H1 (cell line): Measurements from ENCODE around the gene CCNL2. TPM values are rescaled to one million over a fixed set of nuclear protein-coding genes. Genes with fewer than 3 reads are reported as not detected.

Experiments used
- CTCF ChIA-PET: fragments of 300-600 bp; sonication (Branson Sonifier 250); formaldehyde crosslinking; loops from one replicate; lab custom pipeline; 2021; ENCODE audit not compliant: partially characterized antibody; lab: Charles Lee
- POLR2A ChIA-PET: fragments of 300-600 bp; sonication (Branson Sonifier 250); formaldehyde crosslinking; loops from one replicate; lab custom pipeline; 2021; ENCODE audit warnings: inconsistent platforms; ENCODE audit not compliant: partially characterized antibody; lab: Charles Lee
- DNase-seq, 2 experiments: peaks; one replicate each; pipeline versions ENCODE4 v3.0.0 to v3.0.0-alpha.2; 2010 to 2022; ENCODE audit warnings: low spot score in 2 of 2, low read depth in 1 of 2, mixed read lengths in 1 of 2
- FAIRE-seq: peaks from 2 replicates; lab custom pipeline; 2011; peaks lifted over from hg19 to GRCh38; lab: Jason Lieb, UNC
- H2AFZ ChIP-seq: 2 replicates; pipeline ENCODE4 v1.8.1; 2012; ENCODE audit warnings: low read length, inconsistent platforms
- H2AK5ac ChIP-seq: 2 replicates; pipeline ENCODE4 v1.6.1; 2013; ENCODE audit warnings: low read depth, low read length
- H2BK120ac ChIP-seq: replicated peaks from 2 replicates; pipeline ENCODE3; 2013; ENCODE audit warnings: low read depth, low read length, inconsistent platforms
- H2BK12ac ChIP-seq: 2 replicates; pipeline ENCODE4 v1.6.1; 2013; ENCODE audit warnings: low read depth, low read length
- H2BK15ac ChIP-seq: 2 replicates; pipeline ENCODE4 v1.6.1; 2013; ENCODE audit warnings: low read length
- H2BK20ac ChIP-seq: 2 replicates; pipeline ENCODE4 v1.6.1; 2013; ENCODE audit warnings: low read length
- H2BK5ac ChIP-seq: 2 replicates; pipeline ENCODE4 v1.6.1; 2013; ENCODE audit warnings: low read depth, low read length
- H3K14ac ChIP-seq: 2 replicates; pipeline ENCODE4 v1.6.1; 2013; ENCODE audit warnings: inconsistent platforms; ENCODE audit not compliant: insufficient read length
- H3K18ac ChIP-seq: 2 replicates; pipeline ENCODE4 v1.6.1; 2013; ENCODE audit warnings: low read length; ENCODE audit errors: extremely low read depth
- H3K23ac ChIP-seq: 2 replicates; pipeline ENCODE4 v1.6.1; 2013; ENCODE audit warnings: inconsistent platforms; ENCODE audit not compliant: insufficient read length
- H3K23me2 ChIP-seq: 2 replicates; pipeline ENCODE4 v1.6.1; 2013; ENCODE audit warnings: low read depth, low read length
- H3K27ac ChIP-seq: 2 replicates; pipeline ENCODE4 v1.6.1; 2011; ENCODE audit warnings: low read depth, low read length, inconsistent platforms
- H3K27me3 ChIP-seq, 4 experiments: replicated peaks in 1 of 4; 1 replicate in 1 of 4; 2 replicates in 3 of 4; pipeline versions ENCODE4 v1.6.1 to v1.8.1; 2011 to 2013; ENCODE audit warnings: low read length in 3 of 4, mild to moderate bottlenecking in 3 of 4, inconsistent platforms in 2 of 4, mixed read lengths in 2 of 4, moderate library complexity in 1 of 4; ENCODE audit not compliant: control insufficient read depth in 3 of 4, insufficient read depth in 3 of 4; ENCODE audit errors: extremely low read depth in 1 of 4
- H3K36me3 ChIP-seq, 4 experiments: 2 replicates each; pipeline versions ENCODE4 v1.6.1 to v1.8.1; 2011 to 2013; ENCODE audit warnings: mild to moderate bottlenecking in 4 of 4, low read length in 3 of 4, moderate library complexity in 2 of 4, control low read depth in 1 of 4, inconsistent platforms in 1 of 4; ENCODE audit not compliant: insufficient read depth in 4 of 4, control insufficient read depth in 2 of 4
- H3K4ac ChIP-seq: replicated peaks from 2 replicates; pipeline ENCODE3; 2013; ENCODE audit warnings: low read length, low read depth, mixed read lengths, inconsistent platforms; ENCODE audit not compliant: insufficient read length
- H3K4me1 ChIP-seq, 4 experiments: replicated peaks in 1 of 4; 1 replicate in 1 of 4; 2 replicates in 3 of 4; pipeline versions ENCODE4 v1.6.1 to v1.8.1; 2011 to 2013; ENCODE audit warnings: low read length in 3 of 4, inconsistent platforms in 2 of 4, mixed read lengths in 1 of 4; ENCODE audit not compliant: insufficient read depth in 4 of 4, control insufficient read depth in 3 of 4
- H3K4me2 ChIP-seq, 2 experiments: 2 replicates each; pipeline versions ENCODE4 v1.6.1 to v1.8.1; 2011 to 2013; ENCODE audit warnings: low read depth in 2 of 2, low read length in 2 of 2, control low read depth in 1 of 2, inconsistent platforms in 1 of 2, mild to moderate bottlenecking in 1 of 2; ENCODE audit not compliant: insufficient read depth in 1 of 2
- H3K4me3 ChIP-seq, 4 experiments: fragments of 200-600, 300-600 bp in 1 of 4; sonication (generic), shearing (Covaris generic), sonication (Bioruptor Twin) in 1 of 4; 2 replicates each; pipeline versions ENCODE4 v1.5.1 to v1.8.1; 2011 to 2016; ENCODE audit warnings: low read length in 4 of 4, low read depth in 3 of 4, control low read depth in 2 of 4, inconsistent platforms in 2 of 4, mild to moderate bottlenecking in 2 of 4, mixed read lengths in 1 of 4, moderate library complexity in 1 of 4; ENCODE audit not compliant: insufficient read depth in 2 of 4; ENCODE audit errors: extremely low read depth in 1 of 4
- H3K56ac ChIP-seq: replicated peaks from 2 replicates; pipeline ENCODE3; 2013; ENCODE audit warnings: low read depth, mild to moderate bottlenecking, mixed read lengths, low read length, inconsistent platforms; ENCODE audit not compliant: insufficient read length
- H3K79me1 ChIP-seq: 2 replicates; pipeline ENCODE4 v1.6.1; 2013; ENCODE audit warnings: low read depth, low read length, control low read depth
- H3K79me2 ChIP-seq, 2 experiments: 2 replicates each; pipeline versions ENCODE4 v1.6.1 to v1.8.1; 2012 to 2013; ENCODE audit warnings: low read length in 2 of 2, mild to moderate bottlenecking in 2 of 2, inconsistent platforms in 1 of 2; ENCODE audit not compliant: insufficient read depth in 2 of 2, control insufficient read depth in 1 of 2
- H3K9ac ChIP-seq, 4 experiments: replicated peaks in 1 of 4; 1 replicate in 1 of 4; 2 replicates in 3 of 4; pipeline versions ENCODE4 v1.6.1 to v1.8.1; 2011 to 2013; ENCODE audit warnings: low read depth in 3 of 4, low read length in 3 of 4, control low read depth in 2 of 4, mild to moderate bottlenecking in 2 of 4, moderate library complexity in 2 of 4, inconsistent platforms in 1 of 4; ENCODE audit errors: extremely low read depth in 1 of 4
- H3K9me3 ChIP-seq, 2 experiments: 2 replicates each; pipeline versions ENCODE4 v1.6.1 to v1.8.1; 2012 to 2013; ENCODE audit warnings: mild to moderate bottlenecking in 2 of 2, moderate library complexity in 2 of 2, control low read depth in 1 of 2, inconsistent platforms in 1 of 2, low read depth in 1 of 2, low read length in 1 of 2, mixed read lengths in 1 of 2; ENCODE audit not compliant: insufficient read depth in 2 of 2
- H4K20me1 ChIP-seq, 2 experiments: replicated peaks in 1 of 2; 2 replicates each; pipeline versions ENCODE3 to v1.8.1; 2011 to 2013; ENCODE audit warnings: inconsistent platforms in 2 of 2, low read length in 2 of 2, mild to moderate bottlenecking in 1 of 2; ENCODE audit not compliant: insufficient read depth in 2 of 2, control insufficient read depth in 1 of 2
- H4K5ac ChIP-seq: 2 replicates; pipeline ENCODE4 v1.6.1; 2013; ENCODE audit warnings: low read length, low read depth, mixed read lengths, inconsistent platforms; ENCODE audit not compliant: insufficient read length
- H4K8ac ChIP-seq: 2 replicates; pipeline ENCODE4 v1.8.0; 2013; ENCODE audit warnings: mild to moderate bottlenecking, moderate library complexity, low read length, inconsistent platforms; ENCODE audit not compliant: insufficient read depth; ENCODE audit errors: extremely low read depth
- H4K91ac ChIP-seq: replicated peaks from 2 replicates; pipeline ENCODE3; 2013; ENCODE audit warnings: low read length, mixed read lengths, inconsistent platforms; ENCODE audit not compliant: insufficient read length
- GTF2F1 ChIP-seq: IDR thresholded peaks from 2 replicates; pipeline ENCODE4 v1.6.1; 2012; ENCODE audit warnings: low read depth, low read length, improper control_type of control experiment, borderline replicate concordance
- MAX ChIP-seq: IDR thresholded peaks from 2 replicates; pipeline ENCODE4 v1.6.1; 2012; ENCODE audit warnings: inconsistent platforms
- RNF2 ChIP-seq: fragments of 200-900, 300-1000 bp; sonication (generic); IDR thresholded peaks from 2 replicates; pipeline ENCODE4 v1.7.1; 2016; ENCODE audit warnings: borderline replicate concordance, low read depth, mild to moderate bottlenecking, antibody characterized with exemption, low read length; ENCODE audit not compliant: poor library complexity, severe bottlenecking; ENCODE audit errors: missing control alignments
- RXRA ChIP-seq: IDR thresholded peaks from 2 replicates; pipeline ENCODE4 v1.6.1; 2011; ENCODE audit warnings: low read depth, mild to moderate bottlenecking, low read length, moderate library complexity; ENCODE audit not compliant: insufficient read depth
- SIRT6 ChIP-seq: IDR thresholded peaks from one replicate; pipeline ENCODE4 v1.7.1; 2012; ENCODE audit warnings: low read length, inconsistent platforms
- SIX5 ChIP-seq: IDR thresholded peaks from 2 replicates; pipeline ENCODE4 v1.6.1; 2011; ENCODE audit warnings: mild to moderate bottlenecking, low read depth, low read length
- SRF ChIP-seq: IDR thresholded peaks from 2 replicates; pipeline ENCODE4 v1.6.1; 2011; ENCODE audit warnings: mild to moderate bottlenecking, low read depth, low read length, moderate library complexity
- SUZ12 ChIP-seq: fragments of 200-600 bp; sonication (generic); IDR thresholded peaks from 2 replicates; pipeline ENCODE4 v1.6.1; 2012; ENCODE audit warnings: mild to moderate bottlenecking, inconsistent platforms, low read length, moderate library complexity, mixed read lengths
- TAF1 ChIP-seq: IDR thresholded peaks from 2 replicates; pipeline ENCODE4 v1.6.1; 2011; ENCODE audit warnings: mild to moderate bottlenecking, low read depth, low read length
- ZNF274 ChIP-seq: IDR thresholded peaks from 2 replicates; pipeline ENCODE4 v1.7.0; 2012; ENCODE audit warnings: low read length, borderline replicate concordance; ENCODE audit errors: extremely low read depth
- WGBS, 2 experiments: shearing (Covaris generic) in 1 of 2; methylation state at CpG; one replicate each; pipeline versions ENCODE4 v1.1.6 to v1.1.7; 2013 to 2015; ENCODE audit warnings: low lambda C conversion rate in 2 of 2, mixed read lengths in 2 of 2, inconsistent platforms in 1 of 2, low coverage in 1 of 2, missing lambda C conversion rate in 1 of 2; ENCODE audit not compliant: insufficient replicate concordance in 2 of 2, insufficient coverage in 1 of 2, insufficient read length in 1 of 2; ENCODE audit errors: extremely low coverage in 1 of 2, missing lambda C conversion rate in 1 of 2; 5-methylcytosine and 5-hydroxymethylcytosine counted together
- polyA plus RNA-seq, 7 experiments: library from polyadenylated mRNA; depleted of rRNA in 3 of 7; stranded (reverse) in 5 of 7; unstranded in 2 of 7; fragments of >200 nt in 5 of 7; fragments of 200-250 nt in 2 of 7; gene quantifications; 1 replicate in 5 of 7; 2 replicates in 1 of 7; 4 replicates in 1 of 7; pipeline versions ENCODE4 v1.2.1 to v1.2.3, GENCODE V29; 2011 to 2013; ENCODE audit warnings: missing spikeins in 2 of 7, mixed read lengths in 2 of 7
- total RNA-seq: library from RNA; stranded (reverse); fragmentation: NEBNext Ultra II Directional; extraction: Animal tissue kit (Norgen Biotek cat#: 25700); gene quantifications from 2 replicates; pipeline ENCODE4 v1.2.1, GENCODE V29; 2021

CCNL2 gene
- total and polyA plus RNA-seq, 2 of the 8 experiments (the other 6 are each of a cell fraction or from before 2014, with no cell fraction given): 79.8 to 120 TPM

GRCh38 chr1:1407636-1408318, 8.6 kb upstream of the CCNL2 start:
- H2BK12ac ChIP-seq: peak overlapping the region; percentile 39; the same call in 1 of the 2 replicates
- peak overlapping the region; percentile 90; the same call in 1 of the 2 replicates for H3K18ac ChIP-seq
- H3K9ac ChIP-seq: peak overlapping the region; percentile 90 to 96 (median 92)
- H4K20me1 ChIP-seq: peaks cover 2 to 7% of the 10 kb centered on the region in 2 experiments
- DNase-seq (no peak), FAIRE-seq (no peak)
- WGBS, 2 experiments: 9% methylated on average over 39 of the region's 41 CpGs; no CpG with 5 or more reads in 1 of the 2 experiments
- no peak overlapping the region for H3K23ac ChIP-seq
- H3K4me3 ChIP-seq: peak overlapping the region; percentile 91 to 99 (median 93)
- peak overlapping the region; percentile 85 for H3K4ac ChIP-seq
- H3K36me3 ChIP-seq: peaks cover 7 to 47% (median 16%) of the 10 kb centered on the region in 4 experiments
- peaks cover 4 to 7% of the 10 kb centered on the region in 2 experiments; a peak in 1 of 4 replicates for H3K9me3 ChIP-seq
- H2BK5ac ChIP-seq: peak overlapping the region; percentile 88
- peak overlapping the region; percentile 63 to 86 for H3K4me2 ChIP-seq
- H2BK15ac ChIP-seq: no peak overlapping the region
- peak overlapping the region; percentile 94 for H4K8ac ChIP-seq
- peaks cover 7% of the 10 kb centered on the region for H3K79me1 ChIP-seq
- H4K91ac ChIP-seq: peak overlapping the region; percentile 84
- H3K79me2 ChIP-seq: peaks cover 14 to 36% of the 10 kb centered on the region in 2 experiments
- peak overlapping the region; percentile 94 for H3K27ac ChIP-seq
- H3K14ac ChIP-seq: no peak overlapping the region
- peak overlapping the region; percentile 89 for H4K5ac ChIP-seq
- peak overlapping the region; percentile 92 for H3K56ac ChIP-seq
- ChIA-PET CTCF (interaction anchor here (0.9 to 2.7 kb wide), 7 partner anchors 8 to 96 kb away, joined by 3 to 12 read pairs (median 3); partner anchors contain the start of gene CCNL2), POLR2A (interaction anchor here (0.6 to 27.7 kb wide), 17 partner anchors 8 to 163 kb away, joined by 3 to 719 read pairs (median 3); partner anchors contain the start of genes ANKRD65, AURKAIP1, C1QTNF12 and CCNL2)
- no peak overlapping the region for H2BK120ac ChIP-seq
- peaks cover 8 to 18% (median 14%) of the 10 kb centered on the region in 4 experiments for H3K4me1 ChIP-seq
- H2AFZ ChIP-seq: no peak overlapping the region
- H2BK20ac ChIP-seq: no peak overlapping the region
- H3K27me3 ChIP-seq: no peaks in the 10 kb centered on the region
- H2AK5ac ChIP-seq: 0 out of 2 replicates have a peak overlapping the region, but pooled peaks have one; percentile 24
- H3K23me2 ChIP-seq: peaks cover 5% of the 10 kb centered on the region; the same call in 1 of the 2 replicates
- TF ChIP-seq SUZ12: no peak
- TF ChIP-seq MAX: 0 out of 2 replicates have a peak, but pooled peaks have one; percentile 14
- no peak for TF ChIP-seq TAF1
- no peak for TF ChIP-seq RNF2
- no peak for TF ChIP-seq GTF2F1
- no peak for TF ChIP-seq SIX5
- no peak for TF ChIP-seq SIRT6
- TF ChIP-seq RXRA: no peak
- no peak for TF ChIP-seq ZNF274
- no peak for TF ChIP-seq SRF
